Measurements from ENCODE around the gene SART3. TPM values are rescaled to one million over a fixed set of nuclear protein-coding genes. Genes with fewer than 3 reads are reported as not detected.

The SART3 gene
- total RNA-seq, 1 donor from 2014 or later: 44.8 TPM

DNA sequence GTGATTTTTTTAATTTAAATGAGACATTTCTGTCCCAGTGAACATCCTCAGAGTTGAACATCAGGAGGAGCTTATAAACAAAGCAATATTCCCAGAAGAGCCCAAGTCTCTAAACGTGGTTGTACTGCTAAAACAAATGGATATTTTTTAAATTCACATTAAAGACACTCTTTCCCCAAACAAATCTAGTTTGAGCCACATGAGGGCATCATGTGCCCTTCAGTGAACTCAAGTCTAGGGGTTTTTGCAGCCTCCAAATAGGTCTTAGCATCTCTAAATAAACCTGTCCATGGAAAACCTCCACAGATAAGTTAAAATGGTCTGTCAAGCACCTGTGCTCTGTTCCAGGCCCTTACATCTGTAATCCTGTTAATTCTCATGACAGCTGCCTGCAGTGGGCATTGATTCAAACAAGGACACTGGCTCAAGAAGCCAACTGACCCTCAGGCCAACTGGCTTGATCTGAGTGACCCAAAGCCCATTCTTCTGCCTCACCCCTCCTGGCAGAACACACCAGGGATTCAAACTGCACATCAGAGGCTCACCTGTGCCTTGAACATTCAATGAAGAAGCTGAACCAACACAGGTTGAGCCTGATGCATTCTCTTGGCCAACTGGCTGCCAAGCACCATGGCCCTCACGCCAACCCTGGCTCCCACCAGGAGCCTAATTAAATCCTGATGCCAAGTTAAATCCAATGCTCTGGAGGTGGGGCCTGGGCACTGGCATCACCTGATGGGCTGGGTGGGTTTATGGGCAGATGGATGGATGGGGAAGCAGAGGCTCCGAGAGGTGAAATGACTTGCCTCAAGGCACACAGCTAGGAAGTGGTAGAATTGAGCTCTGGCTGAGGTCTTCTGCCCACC is 10.0 kb upstream of the SART3 start:
- ATAC-seq: no peak

GRCh38 chr12:108568338-108569154 is 7.6 kb upstream of the SART3 start:
- ATAC-seq: no peak

More for the DNA sequence above, 10.0 kb upstream of the SART3 start:
- H3K27me3 ChIP-seq: no peaks in the 10 kb centered on the region
- H3K9me3 ChIP-seq: no peaks in the 10 kb centered on the region
- H3K36me3 ChIP-seq: peaks cover 43% of the 10 kb centered on the region
- no peak overlapping the region for H3K4me3 ChIP-seq
- no peak overlapping the region for H3K27ac ChIP-seq
- peaks cover 23% of the 10 kb centered on the region for H3K4me1 ChIP-seq
- intact Hi-C loops (cut with DNase I): no loop called here
- no peak for DNase-seq
- TF ChIP-seq, protein P1, sequence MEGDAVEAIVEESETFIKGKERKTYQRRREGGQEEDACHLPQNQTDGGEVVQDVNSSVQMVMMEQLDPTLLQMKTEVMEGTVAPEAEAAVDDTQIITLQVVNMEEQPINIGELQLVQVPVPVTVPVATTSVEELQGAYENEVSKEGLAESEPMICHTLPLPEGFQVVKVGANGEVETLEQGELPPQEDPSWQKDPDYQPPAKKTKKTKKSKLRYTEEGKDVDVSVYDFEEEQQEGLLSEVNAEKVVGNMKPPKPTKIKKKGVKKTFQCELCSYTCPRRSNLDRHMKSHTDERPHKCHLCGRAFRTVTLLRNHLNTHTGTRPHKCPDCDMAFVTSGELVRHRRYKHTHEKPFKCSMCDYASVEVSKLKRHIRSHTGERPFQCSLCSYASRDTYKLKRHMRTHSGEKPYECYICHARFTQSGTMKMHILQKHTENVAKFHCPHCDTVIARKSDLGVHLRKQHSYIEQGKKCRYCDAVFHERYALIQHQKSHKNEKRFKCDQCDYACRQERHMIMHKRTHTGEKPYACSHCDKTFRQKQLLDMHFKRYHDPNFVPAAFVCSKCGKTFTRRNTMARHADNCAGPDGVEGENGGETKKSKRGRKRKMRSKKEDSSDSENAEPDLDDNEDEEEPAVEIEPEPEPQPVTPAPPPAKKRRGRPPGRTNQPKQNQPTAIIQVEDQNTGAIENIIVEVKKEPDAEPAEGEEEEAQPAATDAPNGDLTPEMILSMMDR (IDR thresholded peaks at IDR 0.05): peak; percentile 32

GRCh38 chr12:108567406-108568337 is 6.7 kb upstream of the SART3 start:
- no peak for DNase-seq
- no peak overlapping the region for H3K4me3 ChIP-seq
- TF ChIP-seq, protein P1 (IDR thresholded peaks at IDR 0.05): no peak
- no peaks in the 10 kb centered on the region for H3K27me3 ChIP-seq
- intact Hi-C loops (cut with DNase I): loop anchor here (10.0 kb wide), 1 partner anchor 237 kb away; no protein-coding TSS in a partner anchor
- H3K36me3 ChIP-seq: peaks cover 64% of the 10 kb centered on the region
- no peaks in the 10 kb centered on the region for H3K9me3 ChIP-seq
- peak overlapping the region; percentile 43 for H3K27ac ChIP-seq
- ATAC-seq: peak; percentile 45
- peaks cover 36% of the 10 kb centered on the region for H3K4me1 ChIP-seq

More at GRCh38 chr12:108568338-108569154, 7.6 kb upstream of the SART3 start:
- Histone ChIP-seq H3K36me3 (peaks cover 64% of the 10 kb centered on the region), H3K4me3 (no peak overlapping the region), H3K4me1 (peaks cover 36% of the 10 kb centered on the region), H3K27ac (peak overlapping the region; percentile 43), H3K9me3 (no peaks in the 10 kb centered on the region), H3K27me3 (no peaks in the 10 kb centered on the region)
- intact Hi-C loops (cut with DNase I): loop anchor here (10.0 kb wide), 1 partner anchor 236 kb away; no protein-coding TSS in a partner anchor
- DNase-seq: no peak
- TF ChIP-seq, protein P1 (IDR thresholded peaks at IDR 0.05): no peak

- no peak for DNase-seq
- Histone ChIP-seq H3K4me1 (peaks cover 36% of the 10 kb centered on the region), H3K9me3 (no peaks in the 10 kb centered on the region), H3K4me3 (no peak overlapping the region), H3K27me3 (no peaks in the 10 kb centered on the region), H3K27ac (peak overlapping the region; percentile 43), H3K36me3 (peaks cover 64% of the 10 kb centered on the region)
- no peak for ATAC-seq
- intact Hi-C loops (cut with DNase I): loop anchor here (10.0 kb wide), 1 partner anchor 238 kb away; no protein-coding TSS in a partner anchor
- TF ChIP-seq, protein P1 (IDR thresholded peaks at IDR 0.05): no peak
These were observed 5.5 kb upstream of the SART3 start for GRCh38 chr12:108566452-108566851.

- intact Hi-C loops (cut with DNase I): loop anchor here (10.0 kb wide), 1 partner anchor 239 kb away; no protein-coding TSS in a partner anchor
- ATAC-seq (peak; percentile 1), DNase-seq (peak; percentile 89)
- Histone ChIP-seq H3K27me3 (no peaks in the 10 kb centered on the region), H3K36me3 (peaks cover 64% of the 10 kb centered on the region), H3K27ac (peak overlapping the region; percentile 43), H3K9me3 (no peaks in the 10 kb centered on the region), H3K4me3 (no peak overlapping the region), H3K4me1 (peaks cover 36% of the 10 kb centered on the region)
- TF ChIP-seq, protein P1 (IDR thresholded peaks at IDR 0.05): no peak
These were observed 5.0 kb upstream of the SART3 start for GRCh38 chr12:108565976-108566375.

Measured in upper lobe of right lung (tissue), 1 donor.